SK-N-SH treated with all-trans-retinoic acid at 6 μM for 48 hours (cell line): ENCODE data around the gene HES1.

Experiments used
- ATAC-seq: fragments of 200-7000 bp; cut with Tn5 transposase; 3 replicates; pipeline ENCODE4 v1.9.1; 2020; ENCODE audit warnings: mild to moderate bottlenecking, moderate library complexity
- ARNTL ChIP-seq: fragments of 450-650 bp; formaldehyde crosslinking; IDR thresholded peaks from 2 replicates; pipeline ENCODE4 v1.5.0; 2020; ENCODE audit warnings: low read depth, mild to moderate bottlenecking, moderate library complexity, borderline replicate concordance
- CREB5 ChIP-seq: fragments of 250-450 bp; sonication (Bioruptor Pico); IDR thresholded peaks from 2 replicates; pipeline ENCODE4 v1.5.1; 2020; ENCODE audit warnings: low read depth, mild to moderate bottlenecking, moderate library complexity
- CSDC2 ChIP-seq: fragments of 250-450 bp; sonication (Bioruptor Pico); IDR thresholded peaks from 2 replicates; pipeline ENCODE4 v1.5.0; 2020; ENCODE audit warnings: mild to moderate bottlenecking, moderate library complexity
- CSRNP3 ChIP-seq: fragments of 250-450 bp; sonication (Bioruptor Pico); IDR thresholded peaks from 2 replicates; pipeline ENCODE4 v1.5.1; 2021; ENCODE audit warnings: mild to moderate bottlenecking, moderate library complexity
- ESRRG ChIP-seq: fragments of 250-450 bp; sonication (Bioruptor Pico); IDR thresholded peaks from 2 replicates; pipeline ENCODE4 v1.6.1; 2021; ENCODE audit warnings: mild to moderate bottlenecking
- GLIS3 ChIP-seq: fragments of 250-450 bp; sonication (Bioruptor Pico); IDR thresholded peaks from 2 replicates; pipeline ENCODE4 v1.5.0; 2020; ENCODE audit warnings: mild to moderate bottlenecking, moderate library complexity
- ISL1 ChIP-seq: fragments of 250-450 bp; sonication (Bioruptor Pico); IDR thresholded peaks from 2 replicates; pipeline ENCODE4 v2.1.2; 2022; ENCODE audit warnings: mild to moderate bottlenecking, moderate library complexity
- OSR1 ChIP-seq: fragments of 250-450 bp; sonication (Bioruptor Pico); IDR thresholded peaks from 2 replicates; pipeline ENCODE4 v1.8.0; 2022; ENCODE audit warnings: moderate library complexity, mild to moderate bottlenecking, inconsistent platforms
- PATZ1 ChIP-seq: fragments of 250-450 bp; sonication (Bioruptor Pico); IDR thresholded peaks from 2 replicates; pipeline ENCODE4 v1.8.0; 2020; ENCODE audit warnings: mild to moderate bottlenecking, moderate library complexity, borderline replicate concordance
- POU6F1 ChIP-seq: fragments of 250-450 bp; sonication (Bioruptor Pico); IDR thresholded peaks from 2 replicates; pipeline ENCODE4 v1.8.0; 2021; ENCODE audit warnings: low read depth, mild to moderate bottlenecking, moderate library complexity, borderline replicate concordance
- RARB ChIP-seq: fragments of 250-450 bp; sonication (Bioruptor Pico); IDR thresholded peaks from 2 replicates; pipeline ENCODE4 v1.8.0; 2021; ENCODE audit warnings: mild to moderate bottlenecking, moderate library complexity
- TCF4 ChIP-seq: fragments of 250-450 bp; sonication (Bioruptor Pico); IDR thresholded peaks from 2 replicates; pipeline ENCODE4 v1.8.0; 2021; ENCODE audit warnings: mild to moderate bottlenecking, moderate library complexity, borderline replicate concordance
- TOX ChIP-seq: fragments of 250-450 bp; sonication (Bioruptor Pico); IDR thresholded peaks from 2 replicates; pipeline ENCODE4 v1.8.0; 2021; ENCODE audit warnings: mild to moderate bottlenecking, moderate library complexity, borderline replicate concordance
- TSHZ2 ChIP-seq: fragments of 250-450 bp; sonication (Bioruptor Pico); IDR thresholded peaks from 2 replicates; pipeline ENCODE4 v1.5.0; 2020; ENCODE audit warnings: mild to moderate bottlenecking, moderate library complexity
- ZC3H10 ChIP-seq: fragments of 250-450 bp; sonication (Bioruptor Pico); IDR thresholded peaks from 2 replicates; pipeline ENCODE4 v1.5.1; 2021; ENCODE audit warnings: mild to moderate bottlenecking, moderate library complexity
- ZNF70 ChIP-seq: fragments of 450-650 bp; formaldehyde crosslinking; IDR thresholded peaks from 2 replicates; pipeline ENCODE4 v1.5.0; 2020; ENCODE audit warnings: mild to moderate bottlenecking, moderate library complexity
- ZNF8 ChIP-seq: fragments of 450-650 bp; formaldehyde crosslinking; IDR thresholded peaks from 2 replicates; pipeline ENCODE4 v1.5.0; 2020; ENCODE audit warnings: mild to moderate bottlenecking, moderate library complexity

Gene HES1

GRCh38 chr3:194145702-194146101 lies 9.8 kb downstream of the HES1 start (continued):
- TF ChIP-seq ZC3H10 (no peak), POU6F1 (CRISPR knock-in tag) (no peak), TCF4 (CRISPR knock-in tag) (no peak), TOX (CRISPR knock-in tag) (no peak)

GRCh38 chr3:194147679-194148078 lies 11.7 kb downstream of the HES1 start:
- ATAC-seq = no peak
- TF ChIP-seq ESRRG (CRISPR knock-in tag) (no peak), GLIS3 (CRISPR knock-in tag) (no peak), TSHZ2 (CRISPR knock-in tag) (no peak), CSDC2 (CRISPR knock-in tag) (no peak), TOX (CRISPR knock-in tag) (no peak)

- ATAC-seq = peak; percentile 65
- TF ChIP-seq PATZ1 (no peak), OSR1 (CRISPR knock-in tag) (no peak), TSHZ2 (CRISPR knock-in tag) (no peak), CREB5 (CRISPR knock-in tag) (no peak), ISL1 (CRISPR knock-in tag) (no peak), ZNF70 (CRISPR knock-in tag) (no peak), ZNF8 (no peak), POU6F1 (CRISPR knock-in tag) (no peak), ESRRG (CRISPR knock-in tag) (no peak), ZC3H10 (no peak), CSRNP3 (CRISPR knock-in tag) (no peak), ARNTL (CRISPR knock-in tag) (no peak), RARB (CRISPR knock-in tag) (no peak), GLIS3 (CRISPR knock-in tag) (no peak)
- TF ChIP-seq, all 23 proteins: peak for 0
These were observed 12.4 kb downstream of the HES1 start for GRCh38 chr3:194148383-194148782.
